ENCODE results near the gene KMT2A.
A peak's percentile ranks its signal among the peaks of the same experiment; 100 is the strongest.

KMT2A gene

DNA sequence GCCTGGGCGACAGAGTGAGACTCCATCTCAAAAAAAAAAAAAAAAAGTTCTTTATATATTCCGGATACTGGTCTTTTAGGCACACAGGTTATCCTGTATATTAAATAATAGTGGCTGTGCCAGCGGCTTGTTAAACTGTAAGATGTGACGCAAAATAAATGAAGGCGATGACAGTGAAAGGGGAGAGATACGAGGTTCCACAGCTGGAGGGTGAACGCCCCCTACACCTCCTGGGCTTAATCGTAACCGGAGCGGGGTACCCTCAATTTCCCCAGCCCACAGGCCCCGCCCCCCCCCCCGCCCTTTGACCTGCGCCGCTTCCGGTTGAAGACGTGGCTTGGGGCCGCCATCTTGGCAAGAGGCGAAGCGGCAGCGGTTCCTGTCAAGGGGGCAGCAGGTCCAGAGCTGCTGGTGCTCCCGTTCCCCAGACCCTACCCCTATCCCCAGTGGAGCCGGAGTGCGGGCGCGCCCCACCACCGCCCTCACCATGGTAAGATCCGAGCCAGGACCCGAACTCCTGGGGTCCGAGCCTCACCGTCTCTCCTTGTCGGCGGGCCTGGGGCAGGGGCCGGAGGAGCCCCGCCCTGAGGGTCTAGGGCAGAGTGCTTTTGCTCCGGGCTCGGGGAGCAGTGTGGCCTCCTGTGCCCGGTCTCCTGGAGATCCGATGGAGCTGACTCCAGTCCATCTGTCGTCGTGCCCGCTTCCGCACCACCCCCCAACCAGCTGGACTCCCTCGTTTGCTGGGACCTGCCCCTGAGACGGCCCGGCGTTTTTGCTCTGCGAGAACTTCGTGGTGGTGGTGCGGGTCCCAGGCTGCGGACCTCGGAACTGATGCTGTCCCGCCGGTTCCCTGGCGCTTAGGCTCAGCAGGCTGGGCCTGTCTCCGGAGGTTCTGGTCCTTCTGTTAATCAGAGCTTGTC is 136.0 kb downstream of the KMT2A start, which contains the start of gene ARCN1:
TSS of gene ARCN1 (plus strand) at position 349 of the 920 bp plus-strand sequence. CDS start at position 488, 139 bp downstream.
- peak; percentile 76 for FAIRE-seq
- DNase-seq (ENCODE audit: extremely low spot score, insufficient read length, low read depth), result peak; percentile 76

DNA sequence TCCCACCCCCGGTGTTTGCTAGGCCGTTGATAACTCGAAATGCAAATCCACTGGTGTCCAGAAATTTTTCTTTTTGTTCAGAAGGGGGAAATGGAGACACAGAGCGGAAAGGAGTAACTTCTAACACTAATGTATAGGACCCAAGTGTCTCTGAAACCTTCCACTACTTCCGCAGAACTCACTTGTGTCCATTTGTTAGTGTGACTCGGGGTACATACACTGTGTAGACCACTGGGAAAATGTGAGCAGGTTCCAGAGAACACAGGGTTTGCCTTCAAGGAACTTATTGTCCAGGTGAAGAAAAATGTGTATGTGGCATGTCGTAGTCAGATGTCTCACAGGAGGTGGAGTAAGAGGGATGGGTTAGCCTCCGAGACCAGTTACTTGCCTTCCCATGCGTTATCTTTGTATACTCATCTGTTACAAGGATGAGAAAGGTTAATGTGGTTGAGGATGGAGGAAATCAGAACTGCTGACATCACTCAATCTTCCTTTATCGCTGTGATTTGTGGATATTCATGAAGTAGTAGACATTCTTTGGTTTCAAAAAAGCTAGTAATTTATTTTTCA is 136.8 kb downstream of the KMT2A start:
- FAIRE-seq (peak; percentile 50), DNase-seq (ENCODE audit: extremely low spot score, insufficient read length, low read depth) (no peak)

DNA sequence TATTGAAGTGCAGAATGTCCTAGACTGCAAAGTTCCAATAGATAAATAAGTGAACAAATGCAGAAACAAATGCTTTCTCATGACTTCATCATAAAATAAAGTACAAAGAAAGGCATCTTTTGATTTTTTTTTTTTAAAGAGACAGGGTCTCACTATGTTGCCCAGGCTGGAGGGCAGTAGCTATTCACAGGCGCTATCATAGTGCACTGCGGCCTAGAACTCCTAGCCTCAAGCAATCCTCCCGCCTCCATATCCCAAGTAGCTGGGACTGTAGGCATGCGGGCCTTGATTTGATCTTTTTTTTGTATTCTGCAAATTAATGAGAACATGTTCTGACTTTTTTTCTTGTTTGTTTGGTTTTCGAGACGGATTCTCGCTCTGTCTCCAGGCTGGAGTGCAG is 138.3 kb downstream of the KMT2A start:
- FAIRE-seq (no peak), DNase-seq (ENCODE audit: extremely low spot score, insufficient read length, low read depth) (no peak)
